GM18505 (cell line): ENCODE results near the gene RBMS1.

Experiments
- ATAC-seq: cut with Tn5 transposase; IDR thresholded peaks from one replicate; pipeline ENCODE4 v1.9.1; 2021; ENCODE audit not compliant: unreplicated experiment
- POLR2A ChIP-seq: IDR thresholded peaks from 4 replicates; pipeline ENCODE4 v1.6.1; 2011; ENCODE audit warnings: borderline replicate concordance; ENCODE audit not compliant: insufficient read depth, insufficient read length; ENCODE audit errors: extremely low read depth

The RBMS1 gene

DNA sequence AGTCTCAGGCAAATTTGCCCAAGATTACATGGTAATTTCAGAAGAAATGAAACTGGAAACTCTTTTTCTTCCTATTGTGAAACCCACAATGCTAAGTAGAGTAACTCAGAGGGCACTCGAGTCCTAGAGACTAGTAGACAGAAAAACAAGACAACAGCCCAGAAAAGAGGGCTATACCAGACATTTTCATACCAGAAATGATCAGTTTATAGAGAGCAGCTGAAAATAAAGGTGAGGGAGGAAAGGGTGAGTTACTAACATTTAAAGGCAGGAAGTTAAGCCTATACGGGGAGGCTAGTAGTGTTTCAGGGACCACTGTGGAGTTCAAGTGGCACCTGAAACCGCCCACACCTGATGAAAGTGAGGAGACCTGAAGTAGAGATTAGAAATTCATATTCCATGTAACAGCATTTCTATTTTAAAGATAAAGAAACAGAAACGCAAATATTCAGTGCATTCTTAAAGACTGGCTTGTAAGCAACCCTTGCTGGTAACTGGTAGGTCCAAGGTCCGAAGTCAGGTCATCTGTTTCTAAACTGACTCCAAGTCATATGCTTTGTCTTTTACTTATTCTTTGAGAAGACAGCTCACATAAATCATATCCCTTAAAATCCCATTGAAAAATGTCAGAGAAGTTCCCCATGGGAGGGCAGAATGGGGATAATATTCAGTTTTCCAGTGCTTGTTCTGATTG, 148.4 kb downstream of the RBMS1 start:
- ATAC-seq = no peak
- no peak for TF ChIP-seq POLR2A

GRCh38 chr2:160343404-160343803, 150.2 kb downstream of the RBMS1 start:
- ATAC-seq = no peak
- TF ChIP-seq POLR2A = no peak

DNA sequence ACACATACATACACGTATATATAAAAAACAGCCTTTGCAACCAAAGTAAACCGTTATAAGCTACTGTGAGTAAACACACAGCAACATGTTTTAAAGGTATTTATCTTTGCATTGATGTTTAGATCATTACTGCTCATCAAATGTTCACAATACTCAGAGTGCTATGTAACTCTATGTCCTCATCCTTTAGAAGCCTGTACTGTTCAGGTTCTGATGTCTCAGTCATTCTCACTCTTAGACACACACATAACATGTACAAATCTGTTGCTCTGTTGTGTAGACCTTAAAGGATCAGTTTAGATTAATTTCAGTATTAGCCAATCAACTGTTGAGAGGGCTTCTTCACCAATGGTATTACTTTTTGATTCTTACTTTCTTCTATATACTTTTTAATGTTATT, 153.9 kb downstream of the RBMS1 start:
- TF ChIP-seq POLR2A = no peak
- ATAC-seq = no peak

GRCh38 chr2:160338901-160339685, 154.5 kb downstream of the RBMS1 start:
- ATAC-seq = no peak
- no peak for TF ChIP-seq POLR2A

- TF ChIP-seq POLR2A = no peak
- ATAC-seq = no peak
These were observed 155.9 kb downstream of the RBMS1 start for GRCh38 chr2:160337728-160338127.

DNA sequence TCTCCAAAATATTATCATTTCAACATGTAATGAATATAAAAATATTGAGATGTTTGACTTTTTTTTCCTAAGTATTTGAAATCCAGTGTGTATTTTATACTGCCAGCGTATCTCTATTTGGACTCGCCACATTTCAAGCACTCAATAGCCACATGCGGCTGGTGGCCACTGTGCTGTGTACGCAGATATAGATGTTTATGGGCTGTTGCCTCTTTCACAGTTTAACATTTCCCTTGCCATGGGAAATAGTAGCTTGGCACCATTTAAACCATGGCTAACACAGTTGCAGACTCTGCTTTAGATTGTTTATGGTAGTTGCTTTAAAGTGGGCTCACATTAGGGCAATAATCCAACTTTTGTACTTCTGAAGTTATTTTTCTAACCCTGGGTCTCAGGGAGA, 157.0 kb downstream of the RBMS1 start:
- no peak for ATAC-seq
- TF ChIP-seq POLR2A = no peak

- TF ChIP-seq POLR2A = no peak
- ATAC-seq = no peak
These were observed 157.5 kb downstream of the RBMS1 start for GRCh38 chr2:160336105-160336504.

GRCh38 chr2:160335441-160335840, 158.2 kb downstream of the RBMS1 start:
- ATAC-seq = no peak
- no peak for TF ChIP-seq POLR2A

DNA sequence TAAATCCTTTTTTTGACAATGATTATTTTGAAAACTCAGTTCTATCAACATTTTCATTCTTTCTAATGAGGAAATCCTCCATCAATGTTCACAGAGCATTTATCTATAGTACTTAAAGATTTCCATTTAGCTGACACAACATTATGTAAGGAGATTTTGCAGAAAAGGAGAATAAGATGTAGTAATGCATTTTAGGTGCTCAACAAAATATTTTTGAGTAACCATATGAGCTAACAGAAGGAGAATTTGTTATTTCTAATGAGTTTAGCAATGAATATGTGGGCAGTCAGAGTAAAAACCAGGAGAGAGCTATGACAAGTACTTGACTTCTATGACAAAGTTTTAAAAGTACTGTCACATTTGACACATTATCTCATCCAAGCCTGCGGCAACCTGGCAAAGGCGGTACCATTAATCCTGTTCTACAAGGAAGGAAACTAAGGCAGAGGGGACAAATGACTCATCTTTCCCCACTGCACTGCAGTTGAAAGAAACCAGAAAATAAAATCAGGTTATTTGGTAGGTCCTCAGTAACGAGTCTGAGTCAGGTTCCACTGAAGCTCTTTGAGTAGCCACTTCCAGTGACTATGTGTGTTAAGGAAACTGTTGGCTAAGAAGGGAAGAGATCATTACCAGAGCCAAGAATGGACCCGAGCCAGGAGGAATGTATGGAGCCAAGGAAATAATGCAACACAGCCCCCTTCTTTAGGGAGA, 159.4 kb downstream of the RBMS1 start:
- TF ChIP-seq POLR2A = no peak
- ATAC-seq = no peak

GRCh38 chr2:160333324-160334027, 160.1 kb downstream of the RBMS1 start:
- no peak for ATAC-seq
- no peak for TF ChIP-seq POLR2A

DNA sequence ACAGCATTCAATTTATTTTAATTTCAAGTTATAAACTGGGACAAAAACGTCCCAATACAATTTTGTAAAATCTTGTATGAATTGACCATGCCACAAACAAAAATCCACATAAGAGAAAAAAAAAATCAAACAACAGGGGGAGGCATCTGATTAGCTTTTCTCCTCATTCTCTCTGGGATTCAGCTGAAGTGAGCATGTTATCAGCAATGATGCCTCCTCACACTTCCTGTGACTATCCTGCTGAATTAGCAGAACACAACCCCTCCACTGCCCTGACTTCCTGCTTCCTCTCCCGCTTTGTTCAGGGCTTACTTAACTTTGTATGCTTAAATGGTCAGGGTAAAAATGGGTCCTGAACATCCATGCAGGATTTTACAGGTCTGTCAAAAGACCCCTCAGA, 161.3 kb downstream of the RBMS1 start:
- no peak for TF ChIP-seq POLR2A
- no peak for ATAC-seq

DNA sequence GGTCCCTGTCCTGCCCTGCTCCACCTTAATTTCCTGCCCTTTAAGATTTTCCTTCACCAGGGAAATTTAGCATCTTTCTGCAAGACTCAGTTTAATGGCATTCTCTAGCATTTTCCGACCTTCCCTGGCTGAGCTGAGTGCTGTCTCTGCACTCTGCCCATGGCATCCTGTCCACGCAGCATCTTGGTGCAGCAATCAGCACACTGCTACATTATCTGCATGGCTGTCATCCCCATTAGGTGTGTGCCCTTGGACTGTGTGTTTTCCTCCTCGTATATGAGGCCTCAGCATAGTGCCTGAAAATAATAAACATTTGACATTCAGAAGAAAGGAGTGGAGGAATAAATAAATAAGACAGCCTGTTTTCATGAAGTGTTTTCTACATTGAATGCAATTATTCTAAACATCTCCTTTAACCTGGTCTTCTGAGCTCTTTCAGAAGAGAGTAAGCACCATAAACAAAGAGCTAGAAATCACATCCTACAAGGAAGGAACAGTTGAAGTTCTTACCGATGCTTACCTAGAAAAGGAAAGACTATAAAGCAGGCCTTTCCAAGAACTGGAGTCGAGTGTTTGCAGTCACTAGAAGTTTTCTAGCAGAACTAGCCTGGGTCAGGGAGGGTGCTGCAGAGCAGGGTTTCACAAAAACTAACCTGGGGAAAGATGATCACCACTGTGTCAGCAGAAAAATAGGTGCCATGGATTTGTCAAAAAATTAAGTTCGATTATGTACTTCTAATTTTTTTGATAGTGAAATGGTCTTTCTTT, 162.2 kb downstream of the RBMS1 start:
- no peak for TF ChIP-seq POLR2A
- ATAC-seq = no peak
